HG03439 (cell line): ENCODE results near the gene FGFBP3.

Experiments used
- ATAC-seq: cut with Tn5 transposase; IDR thresholded peaks from one replicate; pipeline ENCODE4 v1.9.1; 2021; ENCODE audit warnings: mild to moderate bottlenecking, moderate library complexity; ENCODE audit not compliant: unreplicated experiment

The FGFBP3 gene, protein sequence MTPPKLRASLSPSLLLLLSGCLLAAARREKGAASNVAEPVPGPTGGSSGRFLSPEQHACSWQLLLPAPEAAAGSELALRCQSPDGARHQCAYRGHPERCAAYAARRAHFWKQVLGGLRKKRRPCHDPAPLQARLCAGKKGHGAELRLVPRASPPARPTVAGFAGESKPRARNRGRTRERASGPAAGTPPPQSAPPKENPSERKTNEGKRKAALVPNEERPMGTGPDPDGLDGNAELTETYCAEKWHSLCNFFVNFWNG

GRCh38 chr10:91909117-91909677, at the start of gene FGFBP3:
Gene FGFBP3, minus strand, starts transcription at chr10:91909486. Its CDS starts 517 bp downstream, at chr10:91908969.
- ATAC-seq = no peak

DNA sequence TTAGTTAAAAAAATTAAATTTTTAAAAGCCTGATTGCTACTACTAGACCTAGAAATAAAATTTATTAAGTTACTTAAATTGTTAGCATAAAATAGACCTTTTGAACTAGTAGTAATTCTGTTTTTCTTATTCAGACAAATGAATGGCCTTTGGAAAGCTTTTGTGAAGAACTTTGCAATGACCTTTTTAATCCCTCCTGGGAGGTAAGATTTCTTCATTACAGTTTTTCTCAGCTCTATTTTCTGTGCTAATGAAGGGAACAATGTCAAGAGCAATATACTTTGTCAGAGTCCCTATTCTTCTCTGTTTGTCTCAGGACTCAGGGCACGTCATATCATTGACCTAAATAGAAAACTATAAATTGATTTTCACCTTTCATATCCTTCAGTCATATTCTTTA, 47.8 kb upstream of the FGFBP3 start:
- ATAC-seq = no peak

GRCh38 chr10:91955114-91955513, 45.8 kb upstream of the FGFBP3 start:
- ATAC-seq = no peak

DNA sequence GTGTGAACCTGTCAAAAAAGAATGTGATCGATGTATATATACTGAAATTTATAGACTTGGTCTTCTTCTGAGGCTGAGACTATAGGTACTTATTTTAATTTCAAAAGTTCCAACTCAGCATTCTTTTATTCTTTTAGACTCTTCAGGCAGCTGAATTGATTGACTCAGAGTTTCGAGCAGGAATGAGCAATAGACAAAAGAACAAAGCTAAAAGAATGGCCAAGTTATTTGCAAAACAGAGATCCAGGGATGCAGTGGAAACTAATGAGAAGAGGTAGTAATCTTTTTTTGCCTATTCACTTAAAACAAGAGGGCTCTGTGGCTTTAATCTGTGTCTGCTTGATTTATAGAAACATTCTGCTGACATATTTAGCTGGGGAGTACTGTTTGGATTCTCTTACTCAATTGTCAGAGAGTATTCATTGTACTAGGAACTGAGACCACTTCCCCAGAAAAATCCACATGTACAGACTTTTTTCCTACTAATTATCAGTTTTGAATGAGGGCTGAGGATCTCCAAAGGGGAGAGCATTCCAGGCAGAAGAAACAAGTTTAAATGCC, 44.4 kb upstream of the FGFBP3 start:
- no peak for ATAC-seq

DNA sequence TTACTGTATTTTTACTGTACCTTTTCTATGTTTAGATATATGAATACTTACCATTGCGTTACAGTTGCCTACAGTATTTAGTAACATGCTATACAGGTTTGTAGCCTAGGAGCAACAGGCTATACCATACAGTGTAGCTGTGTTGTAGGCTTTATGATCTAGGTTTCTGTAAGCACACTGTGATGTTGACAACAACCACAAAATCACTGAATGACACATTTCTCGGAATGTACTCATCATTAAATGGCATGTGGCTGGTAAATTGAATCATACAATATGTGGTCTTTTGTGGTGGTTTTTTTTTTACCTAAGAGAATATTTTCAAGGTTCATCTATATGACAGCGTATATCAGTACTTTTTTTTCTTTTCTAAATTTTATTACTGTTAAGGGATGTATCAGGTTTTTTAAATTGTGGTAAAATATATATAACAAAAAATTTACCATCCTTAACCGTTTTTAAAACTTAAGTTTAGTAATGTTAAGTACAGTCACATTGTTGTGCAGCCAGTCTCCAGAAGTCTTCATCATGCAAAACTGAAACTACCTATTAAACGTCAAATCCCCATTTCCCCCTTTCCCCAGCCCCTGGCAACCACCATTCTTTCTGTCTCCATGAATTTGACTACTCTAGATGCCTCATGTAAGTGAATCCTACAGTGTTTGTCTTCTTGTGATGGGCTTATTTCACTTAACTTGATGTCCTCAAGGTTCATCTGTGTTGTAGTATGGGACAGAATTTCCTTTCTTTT, 35.8 kb upstream of the FGFBP3 start:
- ATAC-seq = peak; percentile 82

- no peak for ATAC-seq
Measured at GRCh38 chr10:91941426-91941825, 32.1 kb upstream of the FGFBP3 start.

GRCh38 chr10:91939653-91940052, 30.4 kb upstream of the FGFBP3 start:
- no peak for ATAC-seq

- ATAC-seq = no peak
Measured at GRCh38 chr10:91935886-91936285, 26.6 kb upstream of the FGFBP3 start.

DNA sequence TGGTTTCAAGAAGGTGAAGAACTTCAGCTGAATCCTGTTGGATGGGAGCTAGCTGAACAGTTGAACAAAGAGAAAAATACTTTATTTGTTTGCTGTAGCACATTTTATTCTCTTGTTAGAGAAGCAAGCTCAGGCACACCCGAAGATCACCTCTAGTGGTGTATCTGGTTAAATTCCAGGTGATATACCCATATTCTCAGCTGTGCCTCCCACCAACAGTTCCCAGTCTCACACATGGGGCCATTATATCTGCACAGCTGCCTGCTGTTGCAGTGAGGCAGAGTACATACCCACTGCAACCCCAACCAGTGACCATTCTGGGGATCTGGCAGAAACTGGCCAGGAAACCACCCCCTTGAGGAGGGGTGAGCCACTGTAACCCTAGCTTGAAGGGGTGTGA, 23.5 kb upstream of the FGFBP3 start:
- no peak for ATAC-seq

- no peak for ATAC-seq
Measured at GRCh38 chr10:91931526-91932190, 22.4 kb upstream of the FGFBP3 start.

- no peak for ATAC-seq
Measured at GRCh38 chr10:91930939-91931338, 21.7 kb upstream of the FGFBP3 start.

DNA sequence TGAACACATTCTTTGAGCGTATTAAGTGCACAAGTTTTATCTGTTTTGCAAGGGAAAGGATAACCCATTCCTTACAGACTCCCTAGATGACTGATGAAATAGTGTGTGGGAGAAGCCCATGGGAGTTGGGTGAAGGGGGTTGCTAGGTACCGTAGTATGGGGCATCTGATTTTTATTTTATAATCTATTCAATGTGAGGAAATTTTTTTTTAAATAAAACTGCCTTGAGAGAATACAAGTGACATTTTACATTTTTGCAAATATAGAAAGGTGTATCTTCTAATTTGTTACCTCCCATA, 15.7 kb upstream of the FGFBP3 start:
- ATAC-seq = no peak

DNA sequence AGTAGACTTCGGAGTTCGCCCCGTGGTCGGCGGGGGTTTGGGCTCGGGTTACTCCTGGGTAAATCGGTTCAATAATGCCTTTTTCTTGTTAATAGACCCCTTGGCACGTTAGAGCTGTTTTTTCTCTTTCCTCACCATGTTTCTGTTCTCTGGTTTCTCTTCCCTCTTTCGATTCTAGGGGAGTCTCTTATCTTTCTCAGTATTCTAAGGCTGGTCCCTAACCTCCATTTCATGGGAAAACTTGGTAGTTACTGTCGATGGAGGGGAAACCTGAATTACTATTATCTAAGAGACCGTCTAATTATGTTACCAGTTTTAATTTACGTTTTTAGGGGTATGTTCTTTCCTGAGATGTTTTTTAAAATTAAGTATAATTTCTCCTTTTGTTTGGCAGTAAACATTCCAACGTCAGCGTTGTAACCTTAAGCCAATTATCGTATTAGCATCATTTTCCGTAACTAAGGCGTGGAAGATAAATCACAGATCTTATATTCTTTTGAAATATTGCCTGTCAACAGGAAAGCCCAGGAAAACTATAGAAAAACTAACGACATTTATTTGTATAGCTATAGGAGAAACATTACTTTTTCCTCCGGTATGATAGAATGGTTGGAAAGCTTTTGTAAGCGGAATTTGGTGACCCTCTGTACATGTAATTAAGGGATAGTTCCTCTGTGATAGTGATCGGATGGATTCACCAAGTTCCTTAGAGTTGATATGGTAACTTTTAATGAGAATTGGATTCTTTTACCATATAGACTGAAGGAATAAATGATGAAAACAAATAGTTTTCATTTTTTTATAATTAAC, 15.1 kb upstream of the FGFBP3 start:
- peak; percentile 26 for ATAC-seq

DNA sequence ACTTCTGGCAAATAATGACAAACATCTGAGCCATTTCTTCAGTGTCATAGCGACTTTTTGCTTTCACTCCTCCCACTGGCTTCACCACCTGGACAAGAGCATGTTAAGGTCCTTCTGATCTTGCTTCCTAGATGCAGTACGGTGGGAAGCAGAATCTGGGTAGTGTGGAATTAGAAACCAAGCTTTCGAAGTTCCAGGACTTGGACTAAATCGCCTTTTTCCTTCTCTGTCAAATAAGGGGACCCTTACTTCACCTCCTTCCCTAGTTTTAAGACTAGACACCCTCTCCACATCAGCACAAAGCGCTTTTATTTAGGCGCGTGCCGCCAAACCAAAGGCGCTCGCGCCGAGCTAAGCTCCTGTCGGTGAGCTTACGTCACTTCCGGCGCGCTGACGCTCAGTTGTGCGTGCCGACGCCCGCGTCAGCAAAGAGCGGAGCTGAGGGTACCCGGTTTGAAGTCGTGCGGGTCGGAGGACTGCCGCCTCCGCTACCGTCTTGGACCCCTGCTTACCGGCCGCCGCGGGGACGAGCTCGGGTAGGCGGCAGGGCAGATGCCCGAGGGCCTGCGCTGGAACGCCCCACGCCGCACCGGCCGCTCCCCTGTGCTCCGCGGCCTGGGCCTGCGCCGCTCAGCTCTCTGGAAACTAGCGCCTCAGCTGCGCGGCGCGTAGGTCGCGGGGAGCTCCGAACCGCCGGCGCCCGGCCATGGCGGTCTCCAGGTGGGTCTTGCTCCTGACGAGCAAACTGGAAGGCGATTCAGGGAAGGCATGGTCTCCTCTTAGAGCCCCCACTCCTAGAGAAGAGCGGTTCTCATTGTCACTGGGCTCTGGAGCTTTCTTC, 14.3 kb upstream of the FGFBP3 start, which contains the start of gene BTAF1:
BTAF1 (plus strand) TSS at position 400 of the 841 bp plus-strand sequence; CDS start at position 707, 307 bp downstream.
- ATAC-seq = peak; percentile 97

DNA sequence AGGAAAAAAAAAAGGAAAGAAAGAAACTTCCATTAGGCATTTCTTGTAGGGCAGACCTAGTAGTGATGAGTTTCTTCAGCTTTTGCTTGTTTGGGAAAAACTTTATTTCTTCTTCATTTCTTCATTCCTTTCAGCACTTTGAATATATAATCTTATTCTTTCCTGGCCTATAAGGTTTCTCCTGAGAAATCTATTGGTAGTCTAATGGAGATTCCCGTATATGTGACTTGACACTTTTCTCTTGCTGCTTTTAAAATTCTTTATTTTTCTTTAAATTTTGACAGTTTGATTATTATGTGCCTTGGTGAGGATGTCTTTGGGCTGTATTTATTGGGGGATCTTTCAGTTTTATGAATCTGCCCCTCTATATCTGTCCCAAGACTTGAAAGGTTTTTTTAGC, 10.4 kb upstream of the FGFBP3 start:
- ATAC-seq = no peak

DNA sequence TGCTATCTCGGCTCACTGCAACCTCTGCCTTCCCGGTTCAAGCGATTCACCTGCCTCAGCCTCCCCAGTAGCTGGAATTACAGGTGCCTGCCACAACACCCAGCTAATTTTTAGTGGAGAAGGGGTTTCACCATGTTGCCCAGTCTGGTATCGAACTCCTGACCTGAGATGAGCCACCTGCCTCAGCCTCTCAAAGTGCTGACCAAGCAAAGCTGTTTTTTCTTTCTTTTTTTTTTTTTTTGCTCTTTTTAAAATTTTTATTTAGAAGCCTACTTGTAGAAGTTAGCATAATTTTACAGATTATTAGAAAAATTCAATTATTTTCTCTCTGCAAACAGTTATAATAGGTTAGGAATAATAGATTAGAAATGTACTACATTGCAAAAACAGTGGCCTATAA, 1.2 kb upstream of the FGFBP3 start:
- no peak for ATAC-seq

GRCh38 chr10:91908337-91909116, 759 bp downstream of the FGFBP3 start:
- ATAC-seq = peak; percentile 91

DNA sequence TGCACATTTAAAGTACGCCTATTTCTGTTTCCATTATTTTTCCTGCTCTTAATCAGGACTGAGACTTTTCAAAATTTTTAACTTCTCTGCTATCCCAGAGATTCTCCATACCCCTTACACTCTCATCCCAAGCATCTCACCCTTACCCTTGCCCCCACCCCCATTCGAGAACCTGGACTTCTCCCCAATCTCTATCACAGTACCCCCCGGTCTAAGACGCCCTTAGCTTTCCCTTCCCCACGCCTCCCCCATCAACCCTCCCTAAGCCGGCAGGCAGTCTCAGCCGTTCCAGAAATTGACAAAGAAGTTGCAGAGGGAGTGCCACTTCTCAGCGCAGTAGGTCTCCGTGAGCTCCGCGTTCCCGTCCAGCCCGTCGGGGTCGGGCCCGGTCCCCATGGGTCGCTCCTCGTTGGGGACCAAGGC, 1.4 kb downstream of the FGFBP3 start:
- no peak for ATAC-seq
